ENCODE results near the gene FBXL16. TPM values are rescaled to one million over a fixed set of nuclear protein-coding genes. Genes with fewer than 3 reads are reported as not detected.

Gene FBXL16
- total RNA-seq, 6 donors from 2014 or later: 1.0 to 8.1 (median 4.1) TPM

DNA sequence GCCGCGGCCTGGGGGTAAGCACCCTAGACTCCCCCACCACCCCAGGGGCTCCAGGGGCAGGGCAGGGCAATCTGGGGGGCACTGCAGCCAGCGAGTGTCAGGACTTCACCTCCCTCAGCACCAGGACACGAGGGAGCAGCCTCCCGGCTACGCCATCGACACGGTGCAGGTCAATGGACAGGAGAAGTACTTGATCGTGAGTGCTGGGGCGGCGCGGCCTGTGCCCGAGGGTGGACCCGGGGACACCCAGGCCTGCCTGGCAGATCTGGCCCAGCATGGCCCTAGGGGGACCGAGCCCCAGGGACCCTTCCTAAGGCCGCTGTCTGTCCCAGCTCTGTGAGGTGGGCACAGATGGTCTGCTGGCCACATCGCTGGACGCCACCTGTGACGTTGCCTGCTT lies 33.2 kb downstream of the FBXL16 start:
- TF ChIP-seq, protein P1, sequence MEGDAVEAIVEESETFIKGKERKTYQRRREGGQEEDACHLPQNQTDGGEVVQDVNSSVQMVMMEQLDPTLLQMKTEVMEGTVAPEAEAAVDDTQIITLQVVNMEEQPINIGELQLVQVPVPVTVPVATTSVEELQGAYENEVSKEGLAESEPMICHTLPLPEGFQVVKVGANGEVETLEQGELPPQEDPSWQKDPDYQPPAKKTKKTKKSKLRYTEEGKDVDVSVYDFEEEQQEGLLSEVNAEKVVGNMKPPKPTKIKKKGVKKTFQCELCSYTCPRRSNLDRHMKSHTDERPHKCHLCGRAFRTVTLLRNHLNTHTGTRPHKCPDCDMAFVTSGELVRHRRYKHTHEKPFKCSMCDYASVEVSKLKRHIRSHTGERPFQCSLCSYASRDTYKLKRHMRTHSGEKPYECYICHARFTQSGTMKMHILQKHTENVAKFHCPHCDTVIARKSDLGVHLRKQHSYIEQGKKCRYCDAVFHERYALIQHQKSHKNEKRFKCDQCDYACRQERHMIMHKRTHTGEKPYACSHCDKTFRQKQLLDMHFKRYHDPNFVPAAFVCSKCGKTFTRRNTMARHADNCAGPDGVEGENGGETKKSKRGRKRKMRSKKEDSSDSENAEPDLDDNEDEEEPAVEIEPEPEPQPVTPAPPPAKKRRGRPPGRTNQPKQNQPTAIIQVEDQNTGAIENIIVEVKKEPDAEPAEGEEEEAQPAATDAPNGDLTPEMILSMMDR (IDR thresholded peaks at IDR 0.05): no peak
- Histone ChIP-seq H3K9me3 (no peaks in the 10 kb centered on the region), H3K27ac (no peak overlapping the region), H3K36me3 (peaks cover 24 to 52% (median 46%) of the 10 kb centered on the region in 4 donors), H3K4me1 (peaks cover 26 to 50% (median 28%) of the 10 kb centered on the region in 4 donors), H3K4me3 (no peak overlapping the region), H3K27me3 (no peaks in the 10 kb centered on the region)
- no peak for ATAC-seq (ENCODE audit: low FRiP score in 2 of 2)
- 97 to 100% methylated on average over 2 to 13 of the region's 19 CpGs for whole genome bisulfite sequencing, 2 donors
- peak in 1 of 2 donors; percentile 84 for DNase-seq

DNA sequence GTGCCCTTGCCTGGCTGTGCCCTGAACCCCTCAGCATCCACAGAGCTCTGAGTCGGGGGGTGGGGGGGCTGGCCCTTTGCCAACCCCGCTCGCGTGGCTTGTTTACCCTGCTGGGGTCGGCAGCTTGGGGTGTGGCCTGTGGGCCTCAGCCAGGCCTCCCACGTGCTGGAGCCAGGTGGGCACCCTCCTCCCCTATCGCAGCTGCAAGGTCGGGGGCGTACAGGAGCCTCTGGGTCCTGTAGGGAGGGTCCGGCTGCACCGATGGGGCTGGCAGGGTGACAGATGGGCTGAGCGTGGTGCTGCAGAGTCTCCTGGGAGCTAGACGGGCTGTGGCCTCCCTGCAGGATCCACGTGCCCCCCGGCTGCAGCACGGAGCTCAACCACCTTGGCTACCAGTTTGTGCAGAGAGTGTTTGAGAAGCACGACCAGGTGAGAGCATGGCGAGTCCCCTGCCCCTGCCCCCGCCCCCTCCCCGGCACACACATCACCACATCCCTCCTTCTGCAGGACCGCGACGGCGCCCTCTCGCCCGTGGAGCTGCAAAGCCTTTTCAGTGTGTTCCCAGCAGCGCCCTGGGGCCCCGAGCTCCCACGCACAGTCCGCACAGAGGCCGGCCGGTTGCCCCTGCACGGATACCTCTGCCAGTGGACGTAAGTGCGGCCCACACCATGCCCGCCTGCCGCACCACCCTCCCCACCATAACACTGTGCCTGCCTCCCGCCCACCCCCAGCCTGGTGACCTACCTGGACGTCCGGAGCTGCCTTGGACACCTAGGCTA lies 34.1 kb downstream of the FBXL16 start:
- H3K36me3 ChIP-seq: peaks cover 24 to 52% (median 46%) of the 10 kb centered on the region in 4 donors
- no peaks in the 10 kb centered on the region for H3K27me3 ChIP-seq
- ATAC-seq (ENCODE audit: low FRiP score in 2 of 2) (no peak), DNase-seq (peak in 1 of 2 donors; percentile 84)
- peaks cover 28 to 47% (median 30%) of the 10 kb centered on the region in 4 donors for H3K4me1 ChIP-seq
- H3K9me3 ChIP-seq: no peaks in the 10 kb centered on the region
- H3K27ac ChIP-seq: no peak overlapping the region
- H3K4me3 ChIP-seq: no peak overlapping the region
- TF ChIP-seq POLR2A (IDR thresholded peaks at IDR 0.05) (no peak), EP300 (IDR thresholded peaks at IDR 0.05) (no peak), POLR2AphosphoS5 (IDR thresholded peaks at IDR 0.05) (no peak)
- TF ChIP-seq, protein P1 (IDR thresholded peaks at IDR 0.05): no peak
- 91 to 97% methylated on average over 6 to 36 of the region's 40 CpGs for WGBS, 2 donors

DNA sequence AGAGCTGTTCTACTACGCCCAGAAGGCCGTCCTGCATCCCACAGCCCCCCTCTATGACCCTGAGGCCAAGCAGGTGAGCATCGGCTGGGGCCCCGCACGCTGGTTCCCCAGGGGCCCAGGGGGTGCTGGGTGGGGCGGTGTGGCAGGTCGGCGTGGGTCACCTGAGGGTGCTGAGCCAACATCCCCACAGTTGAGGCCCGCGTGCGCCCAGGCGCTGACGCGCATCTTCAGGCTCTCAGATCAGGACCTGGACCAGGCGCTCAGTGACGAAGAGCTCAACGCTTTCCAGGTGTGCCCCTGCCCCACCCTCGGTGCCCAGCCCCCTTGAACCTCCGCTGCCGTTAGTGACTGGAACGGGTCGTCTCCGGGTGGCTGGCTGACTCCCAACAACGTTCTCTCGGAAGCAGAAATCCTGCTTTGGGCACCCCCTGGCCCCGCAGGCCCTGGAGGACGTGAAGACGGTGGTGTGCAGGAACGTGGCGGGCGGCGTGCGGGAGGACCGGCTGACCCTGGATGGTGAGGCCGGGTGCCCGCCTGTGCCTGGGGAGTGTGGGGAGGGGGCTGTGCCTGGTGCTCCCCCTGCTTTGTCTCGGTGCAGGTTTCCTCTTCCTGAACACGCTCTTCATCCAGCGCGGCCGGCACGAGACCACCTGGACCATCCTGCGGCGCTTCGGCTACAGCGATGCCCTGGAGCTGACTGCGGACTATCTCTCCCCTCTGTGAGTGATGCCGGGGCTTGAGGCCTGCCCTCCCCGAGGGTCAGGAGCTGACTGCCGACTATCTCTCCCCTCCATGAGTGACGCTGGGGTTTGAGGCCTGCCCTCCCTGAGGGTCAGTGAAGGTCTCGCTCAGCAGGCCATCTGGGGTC lies 34.9 kb downstream of the FBXL16 start:
- ATAC-seq (ENCODE audit: low FRiP score in 2 of 2): no peak
- TF ChIP-seq EP300 (IDR thresholded peaks at IDR 0.05) (no peak), POLR2AphosphoS5 (IDR thresholded peaks at IDR 0.05) (no peak)
- TF ChIP-seq, protein P1 (IDR thresholded peaks at IDR 0.05): no peak
- WGBS, 2 donors: 94 to 95% methylated on average over 27 to 49 of the region's 52 CpGs
- DNase-seq: peak in 1 of 2 donors; percentile 83
- Histone ChIP-seq H3K27ac (no peak overlapping the region), H3K4me3 (no peak overlapping the region), H3K27me3 (no peaks in the 10 kb centered on the region), H3K9me3 (no peaks in the 10 kb centered on the region), H3K4me1 (peaks cover 25 to 39% (median 26%) of the 10 kb centered on the region in 4 donors), H3K36me3 (peaks cover 24 to 52% (median 46%) of the 10 kb centered on the region in 4 donors)

DNA sequence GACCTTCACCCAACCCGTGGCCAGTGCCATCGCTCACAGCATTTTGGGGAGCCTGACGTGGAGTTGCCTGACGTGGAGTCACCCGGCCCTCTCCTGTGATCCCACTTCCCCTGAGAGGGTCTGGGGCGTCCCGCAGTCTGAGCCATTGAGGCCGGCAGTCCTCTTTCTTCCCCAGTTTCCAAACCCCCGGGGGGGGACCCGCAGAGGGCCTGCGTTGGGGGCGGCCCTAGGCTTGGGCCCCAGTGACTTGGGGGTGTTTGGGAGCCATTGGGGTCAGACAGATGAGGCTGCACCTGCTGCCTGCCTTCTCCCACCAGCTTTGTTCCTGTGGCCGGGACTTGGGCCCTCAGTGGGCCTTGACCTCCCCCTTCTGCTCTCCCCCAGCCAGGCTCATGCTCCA lies 35.9 kb downstream of the FBXL16 start:
- DNase-seq (peak in 1 of 2 donors; percentile 67), ATAC-seq (ENCODE audit: low FRiP score in 2 of 2) (no peak)
- no peak overlapping the region for H3K4me3 ChIP-seq
- peaks cover 15 to 28% (median 18%) of the 10 kb centered on the region in 4 donors for H3K4me1 ChIP-seq
- H3K9me3 ChIP-seq: no peaks in the 10 kb centered on the region
- H3K27me3 ChIP-seq: no peaks in the 10 kb centered on the region
- peaks cover 24 to 52% (median 46%) of the 10 kb centered on the region in 4 donors for H3K36me3 ChIP-seq
- no peak overlapping the region for H3K27ac ChIP-seq
- TF ChIP-seq POLR2AphosphoS5 (IDR thresholded peaks at IDR 0.05): no peak
- TF ChIP-seq POLR2A (IDR thresholded peaks at IDR 0.05): no peak
- no peak for TF ChIP-seq EP300 (IDR thresholded peaks at IDR 0.05)
- TF ChIP-seq, protein P1 (IDR thresholded peaks at IDR 0.05): no peak
- WGBS, 2 donors: 88 to 99% methylated on average over 9 to 13 of the region's 13 CpGs

Data from upper lobe of left lung (tissue), 6 donors.